GM18526 (cell line): ENCODE measurements around the gene FAM118A.

ENCODE experiments used
- POLR2A ChIP-seq: IDR thresholded peaks from 3 replicates; pipeline ENCODE4 v1.6.1; 2011; ENCODE audit not compliant: insufficient read length; ENCODE audit errors: extremely low read depth

FAM118A gene

DNA sequence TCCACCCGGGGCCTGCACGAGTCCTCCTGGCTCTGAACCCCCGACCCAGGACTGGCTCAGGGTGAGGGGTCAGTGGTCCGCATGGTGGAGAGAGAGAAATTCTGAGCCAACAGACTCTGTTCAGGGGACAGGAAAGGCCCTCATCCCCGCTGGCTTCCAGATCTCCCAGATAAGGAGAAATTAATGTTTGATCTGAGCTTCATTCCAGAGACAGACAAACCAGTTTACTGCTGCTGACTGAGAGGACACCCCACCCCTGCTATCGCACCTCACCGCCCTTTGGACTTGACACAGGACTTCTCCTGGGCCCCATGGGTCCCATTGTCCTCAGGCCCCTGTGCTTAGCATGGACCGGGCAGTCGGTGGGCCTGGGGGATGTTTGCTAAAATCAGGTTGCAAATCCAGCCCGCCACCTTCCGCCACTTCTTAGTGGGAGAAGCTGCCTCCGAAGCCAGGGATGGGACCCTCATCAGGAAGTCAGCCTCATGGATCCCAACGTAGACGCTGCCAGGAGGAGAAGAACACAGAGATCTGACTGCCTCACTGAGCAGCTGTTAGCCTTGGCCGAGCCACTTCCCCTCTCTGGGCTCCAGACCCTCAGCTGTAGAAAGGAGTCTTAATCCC lies 36.2 kb upstream of the FAM118A start:
- no peak for TF ChIP-seq POLR2A

DNA sequence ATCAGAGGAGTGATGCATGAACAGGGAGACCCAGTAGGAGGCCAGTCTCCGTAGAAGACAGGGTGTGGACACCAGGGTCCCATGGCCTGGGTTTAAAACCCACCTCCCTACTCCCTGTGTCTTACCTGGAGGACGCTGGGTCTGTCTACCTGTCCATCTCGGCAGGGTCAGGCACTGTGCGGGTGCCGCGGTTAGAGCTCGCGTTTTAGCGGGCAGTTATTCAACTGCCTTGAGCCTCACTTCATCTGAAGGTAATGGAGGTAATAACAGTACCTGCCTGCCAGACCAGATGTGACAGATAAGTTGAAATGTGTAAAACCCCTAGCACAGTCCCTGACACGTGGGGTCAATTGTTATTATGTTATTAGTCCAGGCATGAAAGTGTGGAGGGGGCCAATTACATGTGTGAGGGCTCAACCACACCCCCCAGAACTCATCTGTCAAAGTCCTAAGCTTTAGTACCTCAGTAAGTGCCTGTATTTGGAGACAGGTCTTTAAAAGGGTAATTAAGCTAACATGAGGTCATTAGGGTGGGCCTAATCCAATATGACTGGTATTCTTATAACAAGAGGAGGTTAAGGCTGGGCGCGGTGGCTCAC lies 33.1 kb upstream of the FAM118A start:
- no peak for TF ChIP-seq POLR2A

DNA sequence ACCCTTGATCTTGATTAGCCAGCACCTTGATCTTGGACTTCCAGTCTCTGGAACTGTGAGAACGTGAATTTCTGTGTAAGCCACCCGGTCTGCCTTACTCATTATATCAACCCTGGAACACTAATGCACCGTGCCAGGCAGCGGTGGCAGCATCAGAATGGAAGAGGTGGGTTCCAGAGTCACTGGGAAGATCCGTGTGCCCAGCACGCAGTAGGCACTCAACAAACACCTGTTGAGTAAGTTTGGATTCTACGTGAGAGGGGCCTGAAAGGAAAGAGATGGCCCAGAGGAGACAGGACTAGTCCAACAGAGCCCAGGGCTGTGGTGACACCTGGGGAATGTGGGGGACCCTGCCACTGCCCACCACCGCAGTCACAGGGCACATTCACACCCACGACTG lies 31.6 kb upstream of the FAM118A start:
- no peak for TF ChIP-seq POLR2A

DNA sequence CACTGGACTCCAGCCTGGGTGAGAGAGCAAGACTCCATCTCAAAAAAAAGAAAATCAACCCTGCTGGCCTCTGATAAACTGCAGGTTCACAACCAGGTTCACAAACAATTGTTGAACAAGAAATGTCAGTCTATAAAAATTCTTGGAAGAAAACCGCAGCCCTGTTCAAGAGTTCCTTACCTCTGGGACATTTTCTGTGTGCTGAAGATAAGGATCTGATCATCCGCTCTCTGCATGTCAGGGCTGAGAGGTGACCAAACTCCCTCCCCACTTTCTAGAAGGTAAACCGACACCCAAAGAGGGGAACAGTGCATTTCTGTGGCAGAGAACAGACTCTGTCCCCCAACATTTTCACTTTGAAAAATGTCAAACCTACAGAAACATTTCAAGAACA lies 29.1 kb upstream of the FAM118A start:
- no peak for TF ChIP-seq POLR2A

DNA sequence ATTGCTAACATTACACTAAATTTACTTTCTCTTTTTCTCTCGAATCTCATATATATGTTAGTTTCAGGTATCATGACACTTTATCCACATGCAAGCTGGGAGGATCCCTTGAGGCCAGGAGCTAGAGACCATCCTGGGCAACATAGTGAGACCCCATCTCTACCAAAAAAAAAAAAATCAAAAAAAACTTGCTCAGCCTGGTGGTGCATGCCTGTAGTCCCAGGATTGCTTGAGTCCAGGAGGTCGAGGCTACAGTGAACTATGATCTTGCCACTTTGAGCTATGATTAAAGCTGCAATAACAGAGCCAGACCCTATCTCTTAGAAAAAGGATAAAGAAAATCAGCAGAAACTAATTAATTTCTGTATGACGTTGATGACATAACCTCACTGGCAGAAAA lies 28.7 kb upstream of the FAM118A start:
- no peak for TF ChIP-seq POLR2A

DNA sequence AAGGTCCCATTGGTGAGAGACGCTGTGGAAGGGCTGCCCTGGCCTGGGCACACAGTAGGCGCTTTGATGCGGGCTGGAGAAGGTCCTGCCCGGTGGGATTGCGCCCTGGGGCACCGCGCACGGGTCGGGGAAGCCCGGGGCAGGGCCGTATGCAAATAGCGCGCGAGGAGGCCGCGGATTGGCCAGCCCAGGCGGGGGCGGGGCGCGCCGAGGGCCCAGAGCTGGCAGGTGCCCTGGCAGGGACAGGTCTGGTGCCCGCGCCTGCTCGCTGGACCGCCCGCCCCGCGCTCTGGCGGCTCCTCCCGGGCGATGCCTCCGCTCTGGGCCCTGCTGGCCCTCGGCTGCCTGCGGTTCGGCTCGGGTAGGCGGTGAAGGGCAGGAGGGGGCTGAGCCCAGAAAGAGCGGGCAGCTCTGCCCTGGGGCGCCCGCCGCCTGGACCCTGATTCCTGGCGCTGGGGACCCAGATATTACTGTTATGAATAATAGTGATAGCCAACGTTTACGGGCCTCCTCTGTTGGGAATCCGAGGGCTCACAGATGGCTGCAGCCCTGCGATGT lies 24.9 kb upstream of the FAM118A start, which contains the start of gene UPK3A:
TSS of gene UPK3A (plus strand) at position 245 of the 558 bp plus-strand sequence. CDS start at position 310, 65 bp downstream.
- no peak for TF ChIP-seq POLR2A

DNA sequence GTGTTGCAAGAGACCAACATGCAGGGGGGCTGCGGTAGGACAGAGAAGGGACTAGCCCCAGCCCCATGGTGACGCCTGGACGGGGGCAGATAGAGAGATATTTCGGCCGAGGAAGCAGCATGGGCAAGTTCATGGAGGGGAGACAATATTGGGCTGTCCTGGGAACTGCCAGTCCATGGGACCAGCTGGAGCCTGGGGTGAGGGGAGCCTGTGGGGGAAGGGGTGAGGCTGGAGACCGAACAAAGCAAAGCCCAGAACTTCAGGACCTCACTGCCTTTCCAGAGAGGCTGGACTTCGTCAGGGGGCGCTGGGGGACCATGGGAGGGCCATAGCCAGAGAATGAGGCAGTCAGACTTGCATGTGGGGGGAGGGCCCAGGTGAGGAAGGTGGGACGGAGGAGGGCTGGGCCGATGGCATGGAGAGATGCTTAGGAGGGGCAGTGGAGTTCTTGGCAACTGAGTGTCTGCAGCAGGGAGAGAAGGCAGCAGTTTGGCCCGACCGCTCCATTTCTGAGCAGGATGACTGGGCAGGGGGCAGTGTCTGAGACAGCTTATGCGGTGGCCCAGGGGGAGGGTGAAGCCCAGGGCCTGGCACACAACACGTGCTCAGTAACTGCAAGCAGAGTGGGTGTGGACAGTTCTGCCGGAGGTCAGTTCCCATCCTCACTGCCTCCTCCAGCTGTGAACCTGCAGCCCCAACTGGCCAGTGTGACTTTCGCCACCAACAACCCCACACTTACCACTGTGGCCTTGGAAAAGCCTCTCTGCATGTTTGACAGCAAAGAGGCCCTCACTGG lies 24.3 kb upstream of the FAM118A start:
- TF ChIP-seq POLR2A: no peak

DNA sequence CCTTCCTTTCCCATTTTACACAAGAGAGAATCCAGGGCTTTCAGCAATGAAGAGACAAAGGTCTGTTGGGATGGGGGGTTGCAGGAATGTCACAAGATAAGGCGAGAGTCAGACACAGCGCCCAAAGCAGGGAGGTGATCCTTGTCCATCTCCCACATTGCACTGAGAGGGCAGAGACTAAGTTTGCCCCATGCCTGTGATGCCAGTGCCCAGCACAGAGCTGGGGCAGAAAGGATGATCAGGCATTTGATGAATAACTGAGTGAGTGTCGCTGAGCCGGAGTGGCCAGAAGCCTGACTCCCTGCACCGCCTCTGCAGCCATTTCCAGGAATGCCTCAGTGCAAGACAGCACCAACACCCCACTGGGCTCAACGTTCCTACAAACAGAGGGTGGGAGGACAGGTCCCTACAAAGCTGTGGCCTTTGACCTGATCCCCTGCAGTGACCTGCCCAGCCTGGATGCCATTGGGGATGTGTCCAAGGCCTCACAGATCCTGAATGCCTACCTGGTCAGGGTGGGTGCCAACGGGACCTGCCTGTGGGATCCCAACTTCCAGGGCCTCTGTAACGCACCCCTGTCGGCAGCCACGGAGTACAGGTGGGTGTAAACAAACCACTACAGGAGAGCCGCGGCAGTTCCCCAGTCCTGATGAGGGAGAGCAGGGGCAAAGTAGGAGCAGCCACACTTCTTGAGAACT lies 22.7 kb upstream of the FAM118A start:
- no peak for TF ChIP-seq POLR2A

DNA sequence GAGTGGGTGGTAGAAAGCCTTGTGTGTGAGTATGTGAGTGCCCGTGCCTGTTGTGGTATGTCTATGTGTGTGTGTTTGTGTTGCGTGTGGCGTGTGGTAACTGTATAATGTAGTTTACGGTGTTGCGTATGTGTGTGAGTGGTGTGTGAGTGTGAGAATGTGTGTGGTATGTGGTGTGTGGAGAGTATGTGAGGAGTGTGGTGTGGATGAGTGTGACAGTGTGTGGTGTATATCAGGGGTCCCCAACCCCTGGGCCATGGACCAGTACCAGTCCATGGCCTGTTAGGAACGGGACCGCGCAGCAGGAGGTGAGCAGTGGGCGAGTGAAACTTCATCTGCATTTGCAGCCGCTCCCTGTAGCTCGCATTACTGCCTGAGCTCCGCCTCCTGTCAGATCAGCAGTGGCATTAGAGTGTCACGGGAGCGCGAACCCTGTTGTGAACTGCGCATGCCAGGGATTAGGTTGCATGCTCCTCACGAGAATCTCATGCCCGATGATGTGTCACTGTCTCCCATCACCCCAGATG lies 19.3 kb upstream of the FAM118A start:
- TF ChIP-seq POLR2A: no peak

DNA sequence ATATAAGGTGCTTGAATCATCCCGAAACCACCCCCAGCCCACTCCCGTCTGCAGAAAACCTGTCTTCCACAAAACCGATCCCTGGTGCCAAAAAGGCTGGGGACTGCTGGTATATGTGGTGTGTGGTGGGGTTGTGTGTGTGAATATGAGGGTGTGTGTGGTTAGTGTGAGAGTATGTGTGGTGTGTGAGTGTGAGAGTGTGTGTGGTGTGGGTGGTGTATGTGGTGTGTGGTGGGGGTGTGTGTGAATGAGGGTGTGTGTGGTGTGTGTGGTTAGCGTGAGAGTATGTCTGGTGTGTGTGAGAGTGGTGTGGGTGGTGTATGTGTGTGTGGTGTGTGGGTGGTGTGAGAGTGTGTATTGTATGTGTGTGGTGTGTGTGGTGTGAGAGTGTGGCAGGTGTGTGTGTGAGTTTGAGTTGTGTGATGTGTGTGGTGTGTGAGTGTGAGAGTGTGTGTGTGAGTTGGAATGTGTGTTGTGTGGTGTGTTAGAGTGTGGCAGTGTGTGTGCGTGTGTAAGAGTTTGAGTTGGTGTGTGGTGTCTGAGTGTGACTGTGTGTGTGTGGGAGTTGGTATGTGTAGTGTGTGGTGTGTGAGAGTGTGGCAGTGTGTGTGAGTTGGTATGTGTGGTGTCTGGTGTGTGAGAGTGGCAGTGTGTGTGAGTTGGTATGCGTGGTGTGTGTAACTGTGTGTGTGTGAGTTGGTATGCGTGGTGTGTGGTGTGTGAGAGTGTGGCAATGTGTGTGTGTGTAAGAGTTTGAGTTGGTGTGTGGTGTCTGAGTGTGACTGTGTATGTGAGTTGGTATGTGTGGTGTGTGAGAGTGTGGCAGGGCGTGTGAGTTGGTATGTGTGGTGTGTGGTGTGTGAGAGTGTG lies 18.4 kb upstream of the FAM118A start:
- no peak for TF ChIP-seq POLR2A

DNA sequence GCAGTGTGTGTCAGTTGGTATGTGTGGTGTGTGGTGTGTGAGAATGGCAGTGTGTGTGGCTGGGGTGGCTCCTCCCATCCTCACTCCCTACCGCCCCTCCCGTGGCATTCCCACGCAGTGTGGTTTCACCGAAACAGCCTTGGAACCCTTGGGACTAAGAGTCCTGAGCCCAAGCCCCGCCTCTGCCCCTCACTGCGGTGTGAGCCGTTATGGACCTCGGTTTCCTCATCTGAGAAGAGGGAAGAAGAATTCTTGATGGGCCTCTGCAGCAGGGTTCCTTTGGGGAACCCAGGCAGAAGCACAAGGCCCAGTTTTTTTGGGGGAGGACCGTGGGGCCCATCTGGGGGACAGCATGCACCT lies 17.8 kb upstream of the FAM118A start:
- no peak for TF ChIP-seq POLR2A

DNA sequence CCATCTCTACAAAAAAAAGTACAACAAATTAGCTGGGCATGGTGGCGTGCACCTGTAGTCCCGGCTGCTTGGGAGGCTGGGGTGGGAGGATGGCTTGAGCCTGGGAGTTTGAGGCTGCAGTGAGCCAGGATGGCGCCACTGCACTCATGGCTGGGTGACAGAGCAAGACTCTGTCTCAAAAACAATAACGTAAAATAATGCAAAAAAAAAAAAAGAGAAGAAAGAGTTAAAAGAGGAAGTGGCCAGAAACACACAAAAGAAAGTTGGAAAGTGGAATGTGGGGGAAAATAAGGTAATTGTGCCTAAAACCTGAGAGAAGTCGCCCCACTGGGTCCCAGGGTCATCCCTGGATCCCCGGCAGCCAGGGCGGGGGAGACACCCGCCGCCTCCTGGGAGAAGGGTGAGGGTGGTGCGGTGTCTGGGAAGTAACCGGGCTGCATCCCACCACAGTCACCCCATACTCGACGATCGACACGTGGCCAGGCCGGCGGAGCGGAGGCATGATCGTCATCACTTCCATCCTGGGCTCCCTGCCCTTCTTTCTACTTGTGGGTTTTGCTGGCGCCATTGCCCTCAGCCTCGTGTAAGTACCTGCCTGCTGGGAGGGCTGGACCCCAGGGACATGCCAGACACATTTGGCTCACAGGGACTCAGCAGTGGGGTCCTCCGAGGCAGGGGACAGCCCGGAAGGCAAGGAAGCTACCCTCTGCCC lies 16.8 kb upstream of the FAM118A start:
- no peak for TF ChIP-seq POLR2A

DNA sequence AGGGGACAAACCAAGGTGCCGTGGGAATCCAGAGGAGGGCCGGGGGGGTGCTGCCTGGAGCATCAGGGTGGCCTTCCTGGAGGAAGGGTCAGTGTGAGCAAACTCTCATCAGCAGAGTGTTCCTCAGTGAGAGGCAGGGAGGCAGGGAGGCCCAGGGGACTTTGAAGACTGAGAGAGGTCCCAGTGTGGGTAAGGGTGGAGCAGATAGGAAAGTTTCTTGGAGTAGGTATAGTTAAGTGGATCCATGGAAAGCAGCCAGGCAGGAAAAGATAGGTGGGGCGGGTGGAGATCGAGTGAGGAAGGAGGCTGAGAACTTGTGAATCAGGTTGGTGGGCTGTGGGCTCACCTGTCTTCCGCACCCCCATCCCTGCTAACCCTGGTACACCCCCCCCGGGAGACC lies 15.7 kb upstream of the FAM118A start:
- TF ChIP-seq POLR2A: no peak

DNA sequence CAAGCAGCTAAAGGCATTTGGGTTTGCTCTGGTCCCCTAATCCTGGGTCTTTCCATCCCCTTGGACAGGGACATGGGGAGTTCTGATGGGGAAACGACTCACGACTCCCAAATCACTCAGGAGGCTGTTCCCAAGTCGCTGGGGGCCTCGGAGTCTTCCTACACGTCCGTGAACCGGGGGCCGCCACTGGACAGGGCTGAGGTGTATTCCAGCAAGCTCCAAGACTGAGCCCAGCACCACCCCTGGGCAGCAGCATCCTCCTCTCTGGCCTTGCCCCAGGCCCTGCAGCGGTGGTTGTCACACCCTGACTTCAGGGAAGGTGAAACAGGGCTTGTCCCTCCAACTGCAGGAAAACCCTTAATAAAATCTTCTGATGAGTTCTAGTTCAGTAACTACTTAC lies 14.2 kb upstream of the FAM118A start:
- TF ChIP-seq POLR2A: no peak
